NCI-H460 (cell line): Measurements from ENCODE around the gene CLTC. TPM values are rescaled to one million over a fixed set of nuclear protein-coding genes. Genes with fewer than 3 reads are reported as not detected.
"Not testable (repeated sequence)": the region's sequence is repeated elsewhere in the genome, so short reads cannot be mapped to it uniquely, and the experiment has no call there.

ENCODE experiments used
- DNase-seq: peaks from one replicate; pipeline ENCODE4 v3.0.0-alpha.2; 2016; ENCODE audit warnings: low read depth; ENCODE audit errors: extremely low read depth
- polyA plus RNA-seq: library from polyadenylated mRNA; depleted of rRNA; stranded (reverse); fragments of >200 nt; gene quantifications from 2 replicates; pipeline ENCODE4 v1.2.3, GENCODE V29; 2014; cell fraction: nucleus; rRNA removed
- total RNA-seq: library from RNA; depleted of rRNA; stranded (reverse); fragments of >200 nt; shearing (Covaris generic); gene quantifications from 2 replicates; pipeline ENCODE4 v1.2.3, GENCODE V29; 2014; rRNA removed

CLTC gene
- total RNA-seq, result 193 and 215 TPM in 2 replicates
- 171 and 196 TPM in 2 replicates for polyA plus RNA-seq

DNA sequence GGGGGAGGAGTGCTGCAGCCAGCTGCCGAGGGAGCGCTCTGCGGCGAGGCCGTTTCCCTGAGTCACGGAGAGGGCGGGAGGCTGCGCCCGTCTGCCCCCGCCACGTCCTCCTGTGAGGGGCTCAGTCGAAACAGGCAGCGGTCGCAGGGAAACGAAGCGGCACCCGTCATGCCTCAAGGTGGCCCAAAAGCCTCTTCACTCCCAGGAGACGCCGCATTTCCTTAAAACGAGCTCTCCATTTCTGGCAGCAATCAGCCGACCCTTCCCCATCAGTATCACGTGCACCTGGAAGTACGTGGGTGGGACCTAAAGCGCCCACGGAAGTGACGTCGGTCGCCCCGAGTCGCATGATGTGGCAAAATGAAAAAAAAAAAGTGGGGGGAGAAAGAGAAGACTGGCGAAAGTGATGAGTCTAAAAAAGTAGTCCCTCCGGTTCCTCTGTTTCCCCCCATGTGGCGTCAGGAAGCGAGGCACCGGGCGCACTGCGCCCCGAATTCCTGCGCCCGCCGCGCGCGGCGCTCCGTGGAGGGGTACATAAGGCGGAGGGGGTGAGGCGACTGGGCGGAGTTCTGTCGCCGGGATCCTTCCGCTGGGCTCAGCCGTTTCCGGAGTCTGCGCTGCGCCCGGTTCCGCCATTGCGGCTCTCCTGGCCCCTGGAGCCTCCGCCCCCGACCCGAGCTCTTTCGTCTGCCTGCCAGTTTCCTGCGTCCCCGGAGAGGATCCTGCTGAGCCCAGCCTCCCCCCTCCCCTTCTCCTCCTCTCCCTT is at the start of gene CLTC:
CLTC (plus strand) TSS at position 598 of the 766 bp plus-strand sequence. CDS start 237 bp downstream, outside the sequence.
- peak; percentile 96 for DNase-seq

DNA sequence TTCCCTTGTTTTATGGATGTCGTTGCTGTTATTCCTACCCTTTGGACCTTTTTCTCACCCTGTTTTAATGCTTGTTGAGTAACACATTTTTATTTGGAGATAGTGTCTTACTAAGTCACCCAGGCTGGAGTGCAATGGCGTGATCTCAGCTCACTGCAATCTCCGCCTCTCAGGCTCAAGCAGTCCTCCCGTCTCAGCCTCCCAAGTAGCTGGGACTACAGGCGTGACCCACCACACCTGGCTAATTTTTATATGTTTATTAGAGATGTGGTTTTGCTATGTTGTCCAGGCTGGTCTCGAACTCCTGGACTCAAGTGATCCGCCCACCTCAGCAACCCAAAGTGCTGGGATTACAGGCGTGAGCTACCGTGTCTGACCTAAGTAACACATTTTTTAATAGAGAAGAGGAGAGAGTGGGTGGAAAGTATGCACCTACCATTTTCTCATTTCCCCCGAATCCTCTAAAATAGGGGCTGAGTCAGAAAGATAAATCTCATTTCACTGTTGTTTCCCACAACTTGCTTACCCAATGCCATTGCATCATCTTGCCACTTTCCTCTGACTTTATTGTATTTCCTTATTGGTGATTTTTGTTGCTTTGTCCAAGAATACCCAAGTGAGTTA is 47.3 kb upstream of the CLTC start:
- DNase-seq, result no peak

DNA sequence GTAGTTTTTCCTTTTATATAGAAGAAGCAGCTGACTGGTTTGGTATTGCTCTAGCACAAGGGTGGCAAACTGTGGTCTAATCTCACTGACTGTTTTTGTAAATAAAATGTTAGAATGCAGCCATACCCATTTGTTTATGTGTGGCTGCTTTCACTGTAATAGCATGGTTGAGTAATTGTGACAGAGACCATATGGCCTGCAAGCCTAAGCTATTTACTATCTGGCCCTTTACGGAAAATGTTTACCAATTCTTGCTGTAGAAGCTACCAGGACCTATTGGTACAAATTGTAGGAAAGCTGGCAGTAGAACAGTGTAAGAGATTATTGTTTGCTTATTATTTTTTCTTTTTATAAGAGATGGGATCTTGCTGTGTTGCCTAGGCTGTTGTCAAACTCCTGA is 35.5 kb upstream of the CLTC start:
- DNase-seq, result not testable (repeated sequence)

DNA sequence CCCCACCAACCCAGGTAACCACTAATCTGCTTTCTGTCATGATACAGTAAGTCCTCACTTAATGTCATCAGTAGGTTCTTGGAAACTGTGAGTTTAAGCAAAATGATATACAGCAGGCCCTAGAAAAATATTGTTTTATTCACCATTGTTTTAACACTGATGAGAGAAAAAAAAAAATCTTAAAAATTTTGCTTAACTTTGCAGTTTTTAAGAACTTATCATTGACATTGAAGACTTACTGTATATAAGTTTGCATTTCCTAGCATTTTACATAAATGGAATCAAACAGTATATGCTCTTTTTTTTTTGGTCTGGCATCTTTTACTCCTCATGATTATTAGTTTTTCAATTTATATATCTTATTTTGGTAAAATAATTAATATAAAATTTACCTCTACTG is 19.5 kb upstream of the CLTC start:
- DNase-seq, result no peak

DNA sequence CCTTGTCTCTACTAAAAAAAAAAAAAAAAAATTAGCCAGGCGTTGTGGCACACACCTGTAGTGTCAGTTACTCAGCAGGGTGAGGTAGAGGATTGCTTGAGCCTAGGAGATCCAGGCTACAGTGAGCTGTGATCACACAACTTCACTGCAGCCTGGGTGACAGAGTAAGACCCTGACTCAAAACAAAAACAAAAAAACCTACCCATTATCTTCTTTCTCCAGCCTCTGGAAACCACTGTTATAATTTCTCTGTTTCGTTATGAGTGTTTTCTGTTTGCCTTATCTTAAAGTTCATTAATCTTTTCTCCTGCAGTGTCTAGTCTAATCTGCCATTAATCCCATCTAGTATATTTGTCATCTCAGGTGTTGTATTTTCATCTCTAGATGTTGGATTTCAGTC is 18.6 kb upstream of the CLTC start:
- DNase-seq, result no peak

DNA sequence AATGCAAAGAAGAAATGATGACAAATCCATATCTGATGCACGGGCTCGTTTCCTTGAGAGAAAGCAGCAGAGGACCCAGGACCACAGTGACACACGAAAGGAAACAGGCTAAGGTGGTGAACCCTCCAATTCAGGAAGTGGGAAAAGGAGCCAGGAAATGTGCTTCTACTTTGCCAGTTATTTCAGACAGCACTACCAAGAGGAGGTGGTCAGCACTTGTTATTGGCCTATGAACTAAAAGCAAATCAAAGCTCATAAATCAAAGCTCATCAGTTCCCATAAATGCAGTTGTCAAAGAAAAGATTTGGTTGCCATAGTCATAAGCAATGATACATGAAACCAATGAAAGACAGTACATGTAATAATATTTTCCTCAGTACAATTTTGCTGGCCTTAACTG is 12.6 kb upstream of the CLTC start:
- DNase-seq, result no peak

DNA sequence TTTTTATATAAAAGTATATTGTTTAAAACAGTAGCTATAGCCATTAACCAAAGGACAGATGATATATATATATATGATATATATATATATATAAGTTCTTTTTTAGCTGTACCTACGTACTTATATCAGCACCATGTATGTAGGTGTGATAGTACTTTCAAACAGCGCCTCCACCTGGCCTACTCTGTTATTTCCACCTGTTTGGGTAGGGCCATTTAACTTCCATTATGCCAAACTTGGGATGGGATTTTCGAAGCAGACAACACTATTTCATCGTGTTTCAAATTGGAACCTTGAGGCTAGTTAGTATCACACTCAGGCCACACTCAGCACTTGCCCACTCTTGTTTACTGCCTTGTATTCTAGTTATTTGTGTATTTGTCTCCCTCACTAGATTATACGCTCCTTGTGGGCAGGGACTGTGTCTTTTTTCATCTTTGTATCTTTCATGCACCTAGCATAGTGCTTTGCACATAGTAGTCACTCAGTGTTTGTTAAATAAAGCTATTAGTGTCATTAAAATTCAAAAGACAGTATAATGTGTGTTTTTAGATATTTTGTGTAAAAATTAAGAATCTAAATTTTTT is 11.8 kb upstream of the CLTC start:
- no peak for DNase-seq

DNA sequence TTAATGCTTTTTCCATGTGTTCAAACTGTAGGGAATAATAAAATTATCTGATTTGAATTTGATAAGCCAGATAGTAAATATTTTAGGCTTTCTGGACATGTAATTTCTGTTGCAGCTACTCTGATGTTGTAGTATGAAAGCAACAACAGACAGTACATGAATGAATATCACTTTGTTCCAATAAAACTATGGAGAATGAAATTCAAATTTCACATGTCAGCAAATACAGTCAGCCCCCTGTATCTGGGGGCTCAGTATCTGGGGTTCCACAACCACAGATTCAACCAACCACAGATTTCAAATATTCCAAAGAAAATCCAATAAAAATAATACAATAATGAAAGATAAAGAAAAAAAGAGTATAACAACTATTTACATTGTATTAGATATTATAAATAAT is 8.2 kb upstream of the CLTC start:
- no peak for DNase-seq

DNA sequence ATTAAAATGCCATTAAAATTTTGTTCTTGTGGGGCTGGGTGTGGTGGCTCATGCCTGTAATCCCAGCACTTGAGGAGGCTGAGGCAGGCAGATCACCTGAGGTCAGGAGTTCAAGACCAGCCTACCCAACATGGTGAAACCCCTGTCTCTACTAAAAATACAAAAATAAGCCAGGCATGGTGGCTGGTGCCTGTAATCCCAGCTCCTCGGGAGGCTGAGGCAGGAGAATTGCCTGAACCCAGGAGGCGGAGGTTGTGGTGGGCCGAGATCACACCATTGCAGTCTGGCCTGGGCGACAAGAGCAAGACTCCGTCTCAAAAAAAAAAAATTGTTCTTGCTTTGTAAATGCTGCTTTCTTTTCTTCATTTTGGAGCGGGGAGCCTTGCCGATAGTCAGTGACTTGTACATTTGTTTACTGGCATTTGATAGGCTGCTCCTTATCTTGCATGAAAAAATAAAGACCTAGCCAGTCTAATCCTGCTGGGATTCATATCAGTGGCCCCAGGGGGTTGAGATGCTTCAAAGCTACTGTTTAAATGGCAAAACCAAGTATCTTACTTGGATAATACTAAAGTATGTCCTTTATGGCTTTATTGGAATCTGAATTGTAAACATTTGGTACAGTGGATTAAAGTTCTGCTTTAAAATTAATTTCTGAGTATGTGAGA is 3.3 kb upstream of the CLTC start:
- no peak for DNase-seq

DNA sequence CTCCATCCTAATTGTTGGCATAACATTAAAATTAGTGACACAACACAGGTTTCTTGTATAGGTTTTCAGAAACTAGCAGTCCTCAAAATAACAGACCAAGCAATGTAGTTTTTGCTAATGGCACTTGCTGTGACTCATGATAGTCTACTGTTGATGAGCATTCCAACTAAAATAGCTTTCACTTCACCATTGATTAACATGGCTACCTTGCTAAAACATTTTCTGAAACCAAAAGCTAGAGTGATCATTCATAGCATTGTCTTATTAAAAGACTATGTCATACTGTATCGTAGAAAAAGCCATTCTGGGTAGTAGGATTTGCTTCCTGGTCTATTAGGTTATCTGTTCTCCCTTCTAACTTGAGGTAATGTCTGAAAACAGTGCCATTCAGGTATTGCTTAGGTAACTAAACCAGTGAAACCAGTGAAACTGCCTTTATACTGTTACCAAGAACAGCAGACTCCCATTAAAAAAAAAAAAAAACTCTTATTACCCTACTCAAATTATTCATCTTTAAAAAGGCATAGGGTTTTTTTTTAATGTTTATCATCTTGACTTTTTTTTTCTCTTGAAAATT is 2.5 kb upstream of the CLTC start:
- DNase-seq, result no peak

DNA sequence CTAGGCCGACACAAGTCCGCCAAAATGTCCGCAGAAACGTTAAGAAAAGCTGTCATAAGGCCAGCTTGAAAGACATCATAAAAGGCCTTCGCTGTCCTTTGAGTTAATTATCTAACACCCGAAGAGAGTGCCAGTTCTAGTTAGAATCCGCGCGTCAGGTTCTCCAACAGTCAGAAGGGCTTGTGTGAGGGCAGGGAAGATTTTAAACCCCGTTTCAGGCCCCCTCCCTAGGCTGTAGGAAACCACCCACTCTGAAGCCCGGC is 729 bp upstream of the CLTC start:
- DNase-seq, result no peak

DNA sequence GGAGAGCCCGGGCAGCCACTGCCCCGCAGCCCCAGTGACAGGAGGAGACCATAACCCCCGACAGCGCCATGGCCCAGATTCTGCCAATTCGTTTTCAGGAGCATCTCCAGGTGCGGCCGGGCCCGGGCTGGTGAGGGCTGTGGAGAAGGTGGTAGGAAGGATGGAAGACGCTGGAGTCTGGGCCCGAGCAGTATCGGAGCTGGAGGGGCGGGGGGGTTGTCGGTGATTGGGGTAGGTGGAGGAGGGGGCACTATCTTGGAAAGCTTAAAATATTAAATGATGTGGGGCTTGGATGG is 317 bp downstream of the CLTC start:
- DNase-seq, result no peak

DNA sequence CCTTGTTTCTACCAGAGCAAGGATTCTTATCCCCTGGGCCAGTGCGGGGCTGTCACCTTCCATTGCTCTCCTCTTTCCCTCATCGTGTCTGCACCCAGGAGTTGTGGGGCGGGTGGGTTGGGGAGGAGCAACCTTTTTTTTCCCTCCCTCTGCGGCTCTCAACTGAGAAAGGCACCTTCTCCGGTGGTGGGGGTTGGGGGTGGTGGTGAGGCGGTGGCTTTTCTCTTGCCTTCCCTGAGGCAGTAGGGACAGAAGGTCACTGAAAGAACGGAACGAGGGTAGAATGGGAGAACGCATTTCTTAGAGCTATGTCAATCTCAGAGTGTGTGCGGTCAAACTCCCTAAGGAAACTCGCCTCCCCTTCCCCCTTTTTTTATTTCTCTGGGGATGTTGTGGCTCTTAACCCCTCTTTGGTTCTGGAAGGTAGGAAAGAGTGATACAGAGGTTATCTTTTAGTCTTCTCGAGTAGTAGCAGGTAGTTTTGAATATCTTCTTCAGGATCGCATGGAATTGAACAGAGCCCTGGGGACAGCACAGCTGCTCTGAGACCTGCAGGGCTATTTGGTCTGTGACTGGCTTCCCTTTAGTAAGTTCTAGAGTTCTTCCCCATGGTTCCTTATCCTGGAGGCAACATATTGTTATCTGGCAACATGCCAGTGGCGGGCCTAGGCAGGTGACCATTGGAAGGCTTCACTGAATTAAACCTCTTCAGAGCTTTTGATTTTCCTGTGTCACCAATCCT is 994 bp downstream of the CLTC start:
- DNase-seq, result peak; percentile 29

DNA sequence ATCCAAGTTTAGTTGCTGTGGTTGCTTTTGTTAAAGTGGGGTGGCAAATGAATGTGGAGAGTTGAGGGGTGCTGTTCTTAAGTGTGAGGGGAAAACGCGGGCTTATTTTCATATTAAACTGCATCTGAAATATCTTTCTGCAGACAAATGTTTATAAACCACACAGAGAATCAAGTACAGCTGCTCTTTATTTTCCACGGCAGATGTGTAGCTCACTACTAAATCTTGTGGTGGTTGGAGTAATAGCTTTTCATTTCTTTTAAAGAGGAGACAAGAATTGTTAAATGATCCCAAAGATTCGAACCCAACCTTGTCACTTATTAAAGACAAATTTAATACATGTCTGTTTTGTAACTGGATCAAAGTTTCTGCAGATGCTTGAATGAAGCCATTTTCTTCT is 2.1 kb downstream of the CLTC start:
- no peak for DNase-seq

DNA sequence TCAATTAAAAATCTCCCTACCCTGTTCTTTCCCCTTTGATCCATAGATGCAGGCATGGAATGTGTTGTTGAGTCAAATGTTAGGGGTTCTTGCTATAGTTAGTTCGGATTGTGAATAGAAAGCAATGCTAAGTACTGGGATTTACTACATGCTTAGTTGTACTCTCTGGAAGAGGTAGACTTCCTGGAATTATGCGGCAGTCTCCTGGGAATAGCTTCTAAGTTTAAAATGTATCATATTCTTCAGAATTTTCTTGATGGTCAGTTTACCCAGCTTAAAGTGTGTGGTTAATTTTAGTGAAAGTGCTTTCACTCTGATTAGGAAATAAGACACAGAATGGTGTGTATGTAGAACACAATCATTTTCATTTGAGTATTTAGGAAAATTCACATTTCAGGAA is 3.5 kb downstream of the CLTC start:
- DNase-seq, result no peak

DNA sequence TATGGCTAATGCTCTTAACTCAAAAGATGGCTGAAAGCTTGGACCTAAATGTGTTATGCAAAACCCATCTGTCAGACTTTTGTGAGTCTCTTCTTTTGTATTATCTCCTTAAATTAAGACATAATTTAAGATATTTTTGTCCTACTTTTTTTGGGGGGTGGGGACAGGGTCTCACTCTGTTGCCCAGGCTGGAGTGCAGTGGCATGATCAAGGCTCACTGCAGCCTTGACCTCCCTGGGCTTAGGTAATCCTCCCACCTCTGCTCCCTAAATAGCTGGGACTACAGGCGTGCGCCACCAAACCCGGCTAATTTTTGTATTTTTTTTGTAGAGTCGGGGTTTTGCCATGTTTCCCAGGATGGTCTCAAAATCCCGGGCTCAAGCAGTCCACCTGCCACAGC is 7.1 kb downstream of the CLTC start:
- DNase-seq, result no peak

DNA sequence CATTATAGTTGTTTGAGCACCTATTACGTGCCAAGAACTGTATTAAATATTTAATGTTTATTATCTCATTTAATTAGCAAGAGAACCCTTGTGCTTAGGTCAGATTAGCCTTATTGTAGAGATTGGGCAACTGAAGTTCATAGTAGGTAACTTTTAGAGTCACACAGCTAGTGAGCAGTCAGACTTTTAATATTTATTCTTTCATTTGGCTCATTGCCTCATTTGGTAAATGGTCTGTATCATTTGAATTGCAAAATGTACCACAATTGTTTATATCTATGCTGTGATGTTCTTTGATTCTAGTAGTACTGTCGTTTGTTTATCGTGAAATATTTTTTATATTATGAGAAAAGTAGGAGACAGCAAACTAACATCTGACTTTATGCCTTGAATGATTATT is 7.6 kb downstream of the CLTC start:
- DNase-seq, result no peak

DNA sequence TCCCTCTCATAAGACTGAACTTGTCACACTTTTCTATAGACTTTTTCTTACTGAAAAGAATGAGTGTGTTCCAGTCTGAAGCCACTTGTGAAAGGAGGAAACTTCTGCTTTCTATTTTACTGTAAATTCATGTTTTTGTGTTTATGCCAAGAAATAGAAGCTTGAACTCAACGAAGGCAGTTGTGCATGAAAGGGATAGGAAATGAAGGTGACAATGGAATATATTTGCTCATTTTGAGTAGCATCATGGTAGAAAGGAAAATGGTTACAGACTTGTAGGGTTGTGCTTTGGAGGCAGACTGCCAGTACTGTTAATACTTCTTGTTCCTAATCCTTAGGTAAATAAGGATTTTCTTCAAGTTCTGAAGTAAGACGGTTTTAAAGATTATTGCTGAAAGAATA is 8.1 kb downstream of the CLTC start:
- DNase-seq, result no peak

DNA sequence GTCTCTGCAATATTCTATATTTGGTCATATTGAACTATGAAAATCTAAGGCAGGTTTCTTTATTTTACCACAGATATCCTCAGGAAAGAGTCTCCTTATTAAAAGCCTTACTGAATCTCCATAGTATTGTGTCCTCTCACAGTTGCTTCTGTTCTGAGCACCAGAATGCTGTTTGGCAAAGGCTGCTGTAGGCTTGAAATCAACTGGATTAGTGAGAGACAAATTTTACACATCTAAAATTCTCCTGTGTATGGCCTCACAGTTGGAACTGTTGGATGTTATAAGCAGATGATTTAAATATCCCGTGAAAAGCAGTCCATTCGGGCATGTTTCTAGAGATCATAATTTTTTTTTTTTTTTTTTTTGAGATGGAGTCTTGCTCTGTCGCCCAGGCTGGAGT is 9.5 kb downstream of the CLTC start:
- no peak for DNase-seq

DNA sequence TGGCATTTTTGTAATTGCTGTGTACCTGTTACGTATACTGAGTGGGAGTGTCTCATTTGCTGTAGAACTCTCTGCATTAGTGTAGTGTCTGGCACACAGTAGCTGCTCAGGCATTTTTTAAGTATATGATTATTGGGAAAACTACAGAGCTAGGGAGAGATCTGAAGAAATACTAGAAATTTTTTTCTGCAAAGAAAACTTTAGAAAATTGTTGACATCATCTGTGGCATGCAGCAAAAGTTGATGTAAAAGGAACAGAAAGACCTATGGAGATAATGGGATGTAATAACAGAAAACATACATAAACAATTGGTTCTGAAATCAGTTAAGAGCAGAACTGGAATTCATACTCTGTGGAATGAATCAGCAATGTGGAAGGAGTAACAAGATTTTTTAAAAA is 11.6 kb downstream of the CLTC start:
- no peak for DNase-seq

DNA sequence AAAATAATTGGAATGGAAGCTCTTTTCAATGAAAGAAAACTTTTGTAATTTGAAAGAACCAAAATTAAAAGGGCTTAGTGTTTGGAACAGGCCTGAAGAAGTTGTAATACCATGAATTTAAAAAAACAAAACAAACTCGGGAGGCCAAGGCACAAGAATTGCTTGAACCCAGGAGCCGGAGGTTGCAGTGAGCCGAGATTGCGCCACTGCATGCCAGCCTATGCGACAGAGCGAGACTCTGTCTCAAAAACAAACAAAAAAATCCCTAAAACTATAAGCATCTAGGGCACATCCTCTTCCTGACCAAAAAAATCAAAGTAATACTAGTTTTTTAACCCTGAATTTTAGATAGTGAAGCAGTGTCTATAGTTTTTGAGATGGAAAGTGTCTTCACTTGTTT is 12.7 kb downstream of the CLTC start:
- DNase-seq, result no peak
